Fibroblast of skin of left quadriceps (primary cell): ENCODE results near the gene PRAMEF5.
"Not testable (repeated sequence)": the region's sequence is repeated elsewhere in the genome, so short reads cannot be mapped to it uniquely, and the experiment has no call there.

Experiments used
- DNase-seq, 2 experiments: peaks; one replicate each; pipeline ENCODE4 v3.0.0-alpha.2; 2013; ENCODE audit warnings: low read depth in 2 of 2

Gene PRAMEF5

DNA sequence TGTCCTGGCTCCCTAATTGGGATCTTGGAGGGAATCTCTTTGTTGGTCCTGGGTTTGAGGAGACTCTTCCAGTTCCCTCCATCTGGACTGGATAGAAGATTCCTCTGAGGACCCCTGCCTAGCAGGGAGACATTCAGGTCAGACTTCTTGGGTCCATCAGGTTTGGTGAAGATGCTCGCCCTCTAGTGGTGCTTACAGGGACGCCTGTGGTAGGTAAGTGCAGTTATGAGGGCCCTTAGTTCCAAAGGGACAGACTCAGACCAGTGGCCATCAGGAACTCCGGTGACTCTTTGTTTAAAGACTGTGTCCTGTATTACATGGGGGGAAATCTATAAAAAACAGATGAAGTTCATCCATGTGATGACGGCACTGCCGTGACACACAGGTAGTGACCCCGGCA is 23.0 kb downstream of the PRAMEF5 start:
- not testable (repeated sequence) for DNase-seq

DNA sequence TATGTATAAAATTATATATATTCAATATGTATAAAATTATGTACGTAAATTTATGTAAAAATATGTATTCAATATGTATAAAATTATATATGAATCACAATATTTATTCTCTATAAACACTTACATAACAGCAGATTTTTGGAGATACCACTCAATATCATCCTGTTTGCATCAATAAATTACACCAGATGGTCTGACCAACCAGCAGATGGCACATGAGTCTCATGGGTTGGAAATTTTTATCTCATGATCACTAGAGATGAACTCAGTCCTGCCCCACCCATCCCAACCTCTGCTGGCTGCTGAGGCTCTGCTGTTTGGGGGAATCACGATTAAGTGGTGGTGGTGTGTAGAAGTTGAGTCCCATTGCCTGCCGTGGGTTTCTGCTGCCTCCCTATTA is 25.6 kb downstream of the PRAMEF5 start:
- not testable (repeated sequence) for DNase-seq

DNA sequence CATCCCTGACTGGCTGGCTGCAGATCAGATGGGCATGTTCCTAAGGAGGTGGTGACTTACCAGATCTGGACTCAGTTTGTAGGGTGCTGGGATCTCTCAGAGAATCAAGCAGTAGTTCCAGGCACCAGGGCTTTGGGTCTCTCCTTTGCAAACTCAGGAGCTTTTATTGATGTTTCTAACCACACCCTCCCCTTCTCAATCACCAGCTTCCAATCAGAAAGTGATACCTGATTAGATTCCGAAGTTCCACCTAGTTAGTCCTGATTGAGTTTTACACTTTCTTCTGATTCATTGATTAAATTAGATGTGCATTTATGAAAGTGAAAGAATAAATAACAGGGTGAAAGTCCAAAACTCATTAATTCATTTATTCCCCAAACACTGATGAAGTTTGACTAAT is 31.0 kb downstream of the PRAMEF5 start, which contains the start of gene PRAMEF8:
Gene PRAMEF8, minus strand, starts transcription at position 101 of the 400 bp plus-strand sequence. CDS start 1,046 bp downstream, outside the sequence.
- not testable (repeated sequence) for DNase-seq

DNA sequence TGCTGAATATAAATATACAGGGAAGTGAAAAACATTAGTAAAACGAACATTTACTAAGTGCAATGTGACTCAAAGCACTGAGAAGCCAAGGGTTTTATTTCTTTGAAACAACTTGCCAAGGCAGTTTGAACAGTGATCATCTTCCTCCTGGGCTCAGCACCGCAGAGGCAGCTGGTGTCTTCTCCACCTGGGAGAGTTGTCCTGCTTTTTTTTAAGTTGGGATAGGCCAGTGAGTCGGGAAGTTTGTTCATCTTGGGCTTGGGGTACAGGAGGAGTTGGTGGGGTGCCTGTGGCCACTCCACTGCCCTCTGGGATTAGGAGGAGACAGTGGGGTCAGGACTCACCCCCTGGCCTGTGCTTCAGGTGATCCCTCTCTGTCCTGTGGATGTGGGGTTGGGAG is 35.0 kb downstream of the PRAMEF5 start:
- DNase-seq = not testable (repeated sequence)

DNA sequence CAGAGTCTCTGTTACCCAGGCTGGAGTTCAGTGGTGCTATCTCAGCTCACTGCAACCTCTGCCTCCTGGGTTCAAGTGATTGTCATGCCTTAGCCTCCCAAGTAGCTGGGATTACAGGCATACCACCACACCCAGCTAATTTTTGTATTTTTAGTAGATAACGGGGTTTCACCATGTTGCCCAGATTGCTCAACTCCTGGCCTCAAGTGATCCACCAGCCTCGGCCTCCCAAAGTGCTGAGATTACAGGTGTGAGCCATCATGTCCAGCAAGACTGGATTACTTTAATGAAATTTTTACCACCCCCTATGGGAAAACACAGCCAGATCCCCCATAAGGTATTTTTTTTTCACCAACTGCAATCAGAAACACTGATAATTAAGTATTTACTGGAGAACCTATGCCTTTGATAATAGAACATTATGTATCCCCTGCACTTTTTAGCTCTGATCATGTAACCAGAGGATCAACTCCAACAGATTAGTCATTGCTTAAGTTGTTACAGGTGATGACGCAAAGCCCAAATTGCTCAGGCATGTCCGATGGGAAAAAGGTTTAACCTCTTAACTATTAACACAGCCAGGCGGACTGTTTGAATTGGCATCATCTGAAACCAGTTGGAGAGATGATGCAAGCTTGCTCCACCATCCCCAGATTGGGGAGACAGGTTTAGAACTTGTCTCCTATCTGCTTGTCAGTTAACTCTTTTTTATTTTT is 43.4 kb downstream of the PRAMEF5 start:
- DNase-seq = not testable (repeated sequence)

DNA sequence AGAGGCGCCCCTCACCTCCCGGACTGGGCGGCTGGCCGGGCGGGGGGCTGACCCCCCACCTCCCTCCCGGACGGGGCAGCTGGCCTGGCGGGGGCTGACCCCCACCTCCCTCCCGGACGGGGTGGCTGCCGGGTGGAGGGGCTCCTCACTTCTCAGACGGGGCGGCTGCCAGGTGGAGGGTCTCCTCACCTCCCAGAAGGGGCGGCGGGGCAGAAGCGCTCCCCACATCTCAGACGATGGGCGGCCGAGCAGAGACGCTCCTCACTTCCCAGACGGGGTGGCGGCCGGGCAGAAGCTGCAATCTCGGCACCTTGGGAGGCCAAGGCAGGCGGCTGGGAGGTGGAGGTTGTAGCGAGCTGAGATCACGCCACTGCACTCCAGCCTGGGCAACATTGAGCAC is 44.7 kb downstream of the PRAMEF5 start:
- DNase-seq = not testable (repeated sequence)

DNA sequence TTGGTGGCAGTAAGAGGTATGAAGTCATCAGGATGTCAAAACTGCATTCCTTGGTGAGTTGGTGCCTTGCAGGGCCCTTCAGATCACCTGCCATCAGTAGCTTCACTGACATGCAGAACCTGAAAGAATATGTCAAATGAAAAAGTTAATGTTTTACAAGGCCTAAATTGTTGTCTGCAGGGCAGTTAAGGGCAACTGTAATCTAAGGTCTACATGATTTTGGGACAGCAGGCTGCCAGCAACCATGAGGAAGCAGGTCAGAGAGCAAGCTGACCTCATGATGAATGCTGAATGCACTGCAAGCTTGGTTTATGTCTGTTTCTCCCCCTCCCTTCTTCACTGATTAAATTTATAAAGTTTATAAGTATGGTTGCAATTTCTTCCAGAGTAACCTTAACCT is 48.2 kb downstream of the PRAMEF5 start:
- DNase-seq = not testable (repeated sequence)

DNA sequence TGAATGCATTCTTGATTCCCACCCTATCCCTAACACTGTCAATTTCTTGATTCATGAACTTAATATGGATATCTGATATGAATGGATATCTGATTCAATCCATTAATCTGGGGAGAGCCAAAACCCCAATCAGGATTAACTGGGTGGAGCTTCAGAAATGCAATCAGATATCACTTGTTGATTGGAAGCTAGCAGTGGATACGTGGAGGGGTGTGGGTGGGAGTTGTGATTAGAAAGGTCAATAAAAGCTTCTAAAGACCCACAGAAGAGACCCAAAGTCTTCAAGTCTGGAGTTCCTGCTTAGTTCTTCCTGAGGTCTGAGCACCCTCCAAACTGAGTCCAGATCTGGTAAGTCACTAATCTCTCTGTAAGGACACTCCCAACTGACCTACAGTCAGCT is 49.2 kb downstream of the PRAMEF5 start, which contains the start of gene PRAMEF33:
Gene PRAMEF33, plus strand, starts transcription at position 301 of the 400 bp plus-strand sequence. CDS start 2,416 bp downstream, outside the sequence.
- not testable (repeated sequence) for DNase-seq
